ENCODE measurements around the gene CCDC93.

CCDC93 gene

GRCh38 chr2:117985092-117985491, 28.8 kb downstream of the CCDC93 start:
- DNase-seq: no peak

GRCh38 chr2:117984208-117984607, 29.7 kb downstream of the CCDC93 start:
- no peak for DNase-seq

DNA sequence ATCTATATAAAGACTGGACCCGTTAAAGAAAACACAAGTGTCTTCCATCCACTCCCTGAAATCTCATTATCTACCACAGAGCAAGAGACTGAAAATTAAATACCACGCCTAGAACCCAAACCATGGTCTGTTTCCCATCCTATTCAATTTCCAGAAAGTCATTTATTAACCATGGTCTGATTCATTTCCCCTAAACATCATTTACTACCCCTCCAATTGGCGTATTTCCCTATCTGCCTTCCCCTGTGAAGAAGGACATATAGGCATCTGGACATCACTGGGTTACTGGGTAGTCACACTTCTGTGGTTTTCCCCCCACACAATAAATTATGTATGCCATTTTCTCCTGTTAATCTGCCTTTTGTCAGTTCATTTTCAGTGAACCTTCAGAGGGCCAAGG, 30.8 kb downstream of the CCDC93 start:
- DNase-seq: no peak

DNA sequence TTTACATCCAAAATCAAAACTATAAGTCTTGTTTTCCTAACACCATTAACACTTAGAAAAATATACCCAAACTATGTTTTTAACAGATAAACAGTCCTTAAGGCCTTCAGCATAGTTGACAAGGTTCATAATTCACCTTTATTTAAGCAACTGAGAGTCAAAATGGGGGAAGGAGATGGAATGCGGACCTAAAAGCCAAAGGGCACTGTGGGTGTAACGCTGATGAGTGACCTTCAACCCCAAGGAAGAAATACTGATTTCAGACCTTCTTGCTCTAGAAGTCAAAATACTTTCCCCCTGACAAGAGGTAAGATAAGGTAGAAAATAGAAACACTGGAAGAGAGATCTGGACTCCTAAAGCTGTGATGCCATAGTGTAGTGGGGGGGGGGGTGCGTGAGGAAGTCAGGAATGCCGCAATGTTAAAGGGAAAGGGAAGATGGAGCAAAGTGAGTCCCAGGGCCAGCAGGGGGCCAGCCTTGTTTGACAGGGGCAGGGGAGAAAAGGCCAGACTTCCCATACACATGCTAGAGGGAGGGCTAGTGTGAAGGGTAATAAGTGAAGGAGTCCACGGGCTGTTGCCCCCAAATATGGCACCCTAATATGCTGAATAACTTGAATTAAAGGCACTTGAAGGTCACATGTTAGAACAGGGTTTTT, 31.4 kb downstream of the CCDC93 start:
- no peak for DNase-seq

GRCh38 chr2:117981810-117982209, 32.1 kb downstream of the CCDC93 start:
- DNase-seq: no peak

- peak; percentile 12 for DNase-seq
Observed at GRCh38 chr2:117980783-117981676, 32.8 kb downstream of the CCDC93 start.

DNA sequence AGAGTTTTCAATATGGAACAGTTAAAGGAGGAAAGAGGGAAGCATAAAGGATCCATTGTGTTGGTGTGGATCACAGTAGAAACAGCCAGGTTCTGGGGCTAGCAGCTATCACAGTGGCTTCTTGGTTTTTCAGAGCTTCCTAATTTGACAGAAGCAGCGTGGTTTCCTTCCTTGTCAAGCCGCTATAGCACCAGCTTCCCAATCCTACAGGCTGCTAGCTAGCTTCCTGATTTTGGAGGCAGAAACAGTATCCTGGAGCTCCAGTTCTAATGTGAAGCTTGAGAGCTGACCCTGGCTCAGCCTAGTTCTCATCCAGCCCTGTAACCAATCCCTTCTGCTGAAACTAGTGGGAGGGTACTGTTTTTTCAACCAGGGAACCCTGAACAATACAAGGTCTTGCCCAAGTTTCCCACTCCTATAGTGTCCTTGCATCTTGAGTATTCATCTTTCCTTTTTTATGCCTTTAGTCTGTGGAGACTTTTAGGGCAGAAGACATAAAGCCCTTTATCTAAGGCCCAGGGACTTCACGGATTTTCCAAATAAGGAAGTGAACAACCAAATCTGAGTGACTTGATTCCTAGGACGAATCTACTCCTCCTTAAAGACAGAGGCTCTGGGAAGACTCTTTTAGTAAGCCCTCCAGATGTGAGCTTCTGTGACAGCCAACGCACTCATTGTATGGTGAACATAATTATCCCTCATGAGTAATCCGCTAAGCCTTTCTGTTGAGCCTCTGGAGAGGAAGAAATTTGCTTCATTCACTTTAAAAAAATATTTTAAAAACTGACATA, 33.8 kb downstream of the CCDC93 start:
- DNase-seq: peak; percentile 4

DNA sequence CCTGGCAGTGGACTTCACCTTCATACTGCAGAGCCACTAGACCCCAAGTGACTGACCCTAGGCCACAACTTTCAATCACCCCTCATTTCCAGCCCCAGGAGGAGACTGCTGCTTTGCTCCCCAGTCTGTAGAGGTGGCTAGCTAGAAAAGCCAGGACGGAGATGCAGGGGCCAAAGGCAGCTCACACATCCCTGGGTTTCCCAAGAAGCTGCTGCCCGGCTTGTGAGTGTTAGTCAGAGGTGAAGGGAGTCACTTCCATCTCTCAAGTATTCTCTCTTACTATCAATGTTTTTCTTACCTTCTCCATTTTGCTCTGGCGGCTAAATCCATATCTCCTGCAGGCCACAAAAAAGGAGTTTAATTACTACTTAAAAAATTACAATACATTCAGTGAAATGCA, 36.2 kb downstream of the CCDC93 start:
- no peak for DNase-seq

- no peak for DNase-seq
Observed at GRCh38 chr2:117976581-117976980, 37.3 kb downstream of the CCDC93 start.

- no peak for DNase-seq
Observed at GRCh38 chr2:117973498-117974082, 40.3 kb downstream of the CCDC93 start.

DNA sequence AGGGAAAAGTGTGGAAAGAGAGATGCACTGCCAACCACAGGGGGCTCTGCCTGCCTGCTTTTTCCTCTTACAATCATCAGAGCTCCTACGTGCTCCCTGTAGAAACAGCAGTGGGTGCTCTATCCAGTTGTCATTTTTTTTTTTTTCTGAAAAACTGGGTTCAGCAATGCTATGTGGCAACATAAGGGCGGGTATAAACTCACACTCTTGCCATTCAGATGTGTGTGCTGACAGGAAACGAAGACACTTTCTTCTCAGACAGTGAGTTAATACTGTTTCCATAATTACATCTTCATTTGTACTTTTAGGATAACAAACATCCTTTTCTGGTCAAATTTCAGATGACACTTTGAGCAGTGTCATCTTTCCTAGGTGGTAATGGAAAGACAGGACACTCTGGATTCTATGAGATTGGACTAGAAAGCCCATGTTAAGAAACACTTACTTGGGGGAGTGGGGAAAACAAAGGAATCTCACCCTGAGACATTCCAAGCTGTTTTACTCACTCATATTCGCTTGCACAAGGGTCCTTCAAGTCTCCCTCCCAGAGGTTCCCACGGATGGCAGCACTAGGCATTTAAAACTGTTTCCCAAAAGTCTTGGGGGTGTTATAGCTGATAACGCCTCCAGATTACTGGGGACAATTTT, 41.3 kb downstream of the CCDC93 start:
- DNase-seq: no peak

GRCh38 chr2:117968722-117969121, 45.1 kb downstream of the CCDC93 start:
- DNase-seq: no peak

- no peak for DNase-seq
Observed at GRCh38 chr2:117967977-117968718, 45.7 kb downstream of the CCDC93 start.

- DNase-seq: no peak
Observed at GRCh38 chr2:117963446-117963845, 50.4 kb downstream of the CCDC93 start.

DNA sequence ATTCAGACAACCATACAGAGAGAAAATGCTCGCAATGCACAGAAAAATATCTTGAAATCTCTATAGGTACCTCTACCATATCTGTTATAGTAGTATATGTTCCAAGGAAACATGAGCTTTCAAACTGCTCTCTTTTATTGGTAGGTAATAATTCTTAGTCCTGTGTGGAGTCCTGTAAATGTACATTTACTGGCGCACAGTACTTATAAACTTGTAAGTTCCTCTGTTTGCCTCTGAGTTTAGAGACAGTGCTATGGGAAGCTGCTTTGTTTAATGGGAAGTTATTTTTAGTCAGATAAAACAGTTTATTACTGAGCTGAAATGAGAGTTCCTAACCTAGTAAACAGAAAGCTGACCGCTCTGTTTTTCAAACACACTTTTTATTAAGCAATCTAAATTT, 52.7 kb downstream of the CCDC93 start:
- no peak for DNase-seq

DNA sequence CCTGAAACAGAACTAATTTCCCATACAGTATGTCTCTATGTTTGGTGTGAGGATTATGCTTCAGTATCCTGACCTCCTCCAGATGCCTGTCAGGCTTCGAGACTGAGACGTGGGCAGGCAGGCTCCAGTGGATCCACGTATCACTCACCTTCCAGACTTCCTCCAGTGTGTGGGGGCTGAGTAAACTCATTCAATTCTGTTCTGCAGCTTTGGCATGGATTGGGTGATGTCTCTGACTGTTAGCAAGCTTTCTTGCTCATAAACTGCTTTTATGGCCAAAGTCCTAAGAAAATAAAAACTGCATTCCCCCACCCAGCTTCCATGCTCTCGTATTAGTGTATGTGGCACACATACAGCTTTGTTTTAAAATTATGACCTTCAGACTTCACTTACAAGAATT, 53.6 kb downstream of the CCDC93 start:
- no peak for DNase-seq

DNA sequence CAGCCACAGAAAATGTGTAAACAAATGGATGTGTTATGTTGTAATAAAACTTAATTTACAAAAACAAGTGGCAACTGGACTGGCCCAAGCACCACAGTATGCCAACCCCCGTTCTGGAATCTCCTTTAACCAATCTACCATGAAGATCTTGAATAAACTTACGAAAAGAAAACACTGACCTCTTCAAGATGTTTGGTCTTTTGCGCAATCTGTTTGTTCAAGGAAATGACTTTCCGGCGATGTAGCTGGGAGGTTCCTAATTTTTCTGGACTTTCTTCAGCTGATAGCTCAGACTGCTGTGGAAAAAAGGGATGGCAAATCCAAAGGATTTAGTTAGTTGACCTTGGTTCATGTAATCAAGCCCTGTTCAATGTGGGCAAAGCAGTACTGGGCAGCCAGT, 55.7 kb downstream of the CCDC93 start:
- no peak for DNase-seq

GRCh38 chr2:117957616-117958015, 56.3 kb downstream of the CCDC93 start:
- no peak for DNase-seq

DNA sequence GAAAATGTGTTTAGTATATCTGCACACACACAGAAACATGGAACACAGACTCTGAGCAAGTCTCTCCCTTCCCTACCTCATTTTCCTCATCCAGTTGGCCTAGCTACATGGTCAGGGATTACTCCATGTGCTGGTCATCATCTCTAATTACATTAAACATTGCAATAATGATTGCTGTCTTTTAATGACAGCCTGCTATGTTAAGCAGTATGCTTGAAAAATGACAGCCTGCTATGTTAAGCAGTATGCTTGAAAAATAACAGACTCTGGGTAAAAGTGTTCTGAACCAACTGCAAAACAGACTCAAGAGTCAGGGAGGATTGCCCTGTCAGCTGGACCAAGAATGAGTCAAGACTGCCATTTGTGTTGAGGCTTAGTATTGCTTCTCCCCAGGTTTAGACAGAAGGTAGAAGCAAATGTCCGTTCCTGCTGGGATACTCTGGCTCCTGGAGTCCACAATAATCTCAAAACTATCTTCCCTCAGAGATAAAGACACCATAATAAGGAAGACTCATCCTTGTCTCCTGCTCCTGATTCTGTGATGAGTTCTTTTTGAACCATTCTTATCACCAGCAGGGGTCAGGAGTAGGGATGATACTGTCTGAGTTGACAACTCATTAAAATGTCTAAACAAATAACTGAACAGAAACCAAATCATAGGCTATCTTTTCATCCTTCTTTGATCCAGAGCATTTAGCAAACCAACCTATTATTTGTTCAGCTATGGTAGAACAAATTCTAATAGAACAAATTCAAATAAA, 57.7 kb downstream of the CCDC93 start:
- no peak for DNase-seq

- no peak for DNase-seq
Observed at GRCh38 chr2:117953231-117953630, 60.6 kb downstream of the CCDC93 start.

- no peak for DNase-seq
Observed at GRCh38 chr2:117952701-117953100, 61.2 kb downstream of the CCDC93 start.

Data from CD4-positive, alpha-beta T cell treated with Interferon gamma for 1 hour (primary cell).